GM12891 (cell line): Measurements from ENCODE around the gene KBTBD4.
A peak's percentile ranks its signal among the peaks of the same experiment; 100 is the strongest.

ENCODE experiments used
- DNase-seq: peaks from one replicate; pipeline ENCODE4 v3.0.0; 2011; ENCODE audit warnings: low spot score; ENCODE audit not compliant: insufficient read length
- FAIRE-seq: peaks from 2 replicates; lab custom pipeline; 2011; peaks lifted over from hg19 to GRCh38; lab: Jason Lieb, UNC
- PAX5 ChIP-seq: IDR thresholded peaks from 2 replicates; pipeline ENCODE4 v1.6.1; 2011; ENCODE audit warnings: low read length, moderate library complexity, mild to moderate bottlenecking; ENCODE audit not compliant: insufficient read depth, severe bottlenecking
- POLR2A ChIP-seq: IDR thresholded peaks from 2 replicates; pipeline ENCODE4 v1.6.1; 2011; ENCODE audit warnings: low read depth, low read length, control low read depth
- POLR2AphosphoS5 ChIP-seq: IDR thresholded peaks from 2 replicates; pipeline ENCODE4 v1.6.1; 2011; ENCODE audit warnings: low read depth, low read length, control low read depth
- POU2F2 ChIP-seq: IDR thresholded peaks from 2 replicates; pipeline ENCODE4 v1.6.1; 2011; ENCODE audit warnings: low read depth, mild to moderate bottlenecking, control low read depth, low read length, moderate library complexity
- SPI1 ChIP-seq: IDR thresholded peaks from 2 replicates; pipeline ENCODE4 v1.6.1; 2011; ENCODE audit warnings: low read depth, low read length, control low read depth
- TAF1 ChIP-seq: IDR thresholded peaks from 2 replicates; pipeline ENCODE4 v1.6.1; 2011; ENCODE audit warnings: low read depth, low read length, control low read depth

Gene KBTBD4

GRCh38 chr11:47607380-47607779 is 28.6 kb upstream of the KBTBD4 start:
- DNase-seq (no peak), FAIRE-seq (no peak)
- TF ChIP-seq POLR2A (no peak), SPI1 (no peak), TAF1 (no peak), PAX5 (no peak)

GRCh38 chr11:47606731-47607130 is 28.0 kb upstream of the KBTBD4 start:
- DNase-seq (no peak), FAIRE-seq (no peak)
- TF ChIP-seq POLR2AphosphoS5 (no peak), POLR2A (no peak), TAF1 (no peak), POU2F2 (no peak), SPI1 (no peak), PAX5 (no peak)

- FAIRE-seq (no peak), DNase-seq (no peak)
- TF ChIP-seq PAX5 (no peak), POLR2AphosphoS5 (no peak), POLR2A (no peak), SPI1 (no peak), POU2F2 (no peak), TAF1 (no peak)
These were observed 27.2 kb upstream of the KBTBD4 start for GRCh38 chr11:47605921-47606320.

GRCh38 chr11:47603295-47603694 is 24.5 kb upstream of the KBTBD4 start:
- FAIRE-seq (no peak), DNase-seq (no peak)
- TF ChIP-seq POU2F2 (no peak), TAF1 (no peak), SPI1 (no peak), PAX5 (no peak), POLR2AphosphoS5 (no peak), POLR2A (no peak)

- TF ChIP-seq PAX5 (no peak), POU2F2 (no peak), POLR2A (no peak), TAF1 (no peak), SPI1 (no peak), POLR2AphosphoS5 (no peak)
- DNase-seq (no peak), FAIRE-seq (no peak)
These were observed 21.1 kb upstream of the KBTBD4 start for GRCh38 chr11:47599902-47600301.

GRCh38 chr11:47595967-47596366 is 17.2 kb upstream of the KBTBD4 start:
- DNase-seq (no peak), FAIRE-seq (no peak)
- TF ChIP-seq POLR2AphosphoS5 (no peak), SPI1 (no peak)

GRCh38 chr11:47595029-47595428 is 16.3 kb upstream of the KBTBD4 start:
- TF ChIP-seq POU2F2 (no peak), TAF1 (no peak), PAX5 (no peak), POLR2A (no peak), SPI1 (no peak), POLR2AphosphoS5 (no peak)
- FAIRE-seq: no peak
- no peak for DNase-seq

- no peak for FAIRE-seq
- no peak for DNase-seq
These were observed 15.4 kb upstream of the KBTBD4 start, which contains the start of gene C1QTNF4 for GRCh38 chr11:47593934-47594855. Gene C1QTNF4, minus strand, starts transcription at chr11:47594411. Its CDS starts 3,601 bp downstream, at chr11:47590810.

GRCh38 chr11:47593492-47593933 is 14.7 kb upstream of the KBTBD4 start:
- TF ChIP-seq POLR2AphosphoS5 (no peak), POLR2A (no peak)
- no peak for DNase-seq
- peak; percentile 9 for FAIRE-seq

More at GRCh38 chr11:47593934-47594855, 15.4 kb upstream of the KBTBD4 start, which contains the start of gene C1QTNF4:
- TF ChIP-seq POLR2A: no peak
- TF ChIP-seq PAX5: no peak
- no peak for TF ChIP-seq SPI1
- TF ChIP-seq POU2F2: no peak
- no peak for TF ChIP-seq TAF1
- no peak for TF ChIP-seq POLR2AphosphoS5

GRCh38 chr11:47592970-47593369 is 14.2 kb upstream of the KBTBD4 start:
- FAIRE-seq (no peak), DNase-seq (no peak)
- TF ChIP-seq POLR2AphosphoS5 (no peak), SPI1 (no peak), POU2F2 (no peak), POLR2A (no peak), PAX5 (no peak), TAF1 (no peak)
